ENCODE results near the gene FBXO17. TPM values are rescaled to one million over a fixed set of nuclear protein-coding genes. Genes with fewer than 3 reads are reported as not detected.
A peak's percentile ranks its signal among the peaks of the same experiment; 100 is the strongest.

Gene FBXO17
- total and polyA plus RNA-seq, 2 of the 13 experiments (the other 11 are each of a cell fraction or from before 2014, with no cell fraction given), result 22.1 to 58.7 TPM

DNA sequence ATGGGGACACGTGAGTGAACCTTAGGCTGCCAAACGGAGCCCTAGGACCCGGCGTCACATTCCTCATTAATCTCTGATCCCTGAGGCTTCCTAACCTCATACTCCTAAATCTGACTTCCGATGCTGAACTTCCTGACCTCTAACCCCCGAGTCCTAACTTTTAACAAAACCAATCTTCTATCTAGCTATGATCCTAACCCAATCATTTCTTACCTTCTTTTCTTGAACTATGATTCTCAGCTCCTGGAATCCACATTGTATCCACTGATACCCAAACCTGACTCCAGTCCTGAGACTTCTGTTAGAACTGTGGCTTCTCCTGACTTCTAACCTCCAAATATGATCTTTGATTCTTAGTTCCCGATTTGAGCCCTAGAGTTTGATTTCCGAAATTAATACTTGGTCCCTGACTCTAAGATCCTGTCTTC is 75.3 kb downstream of the FBXO17 start (continued):
- TF ChIP-seq ZNF460 (CRISPR knock-in tag; IDR thresholded peaks at IDR 0.05; ENCODE audit: borderline replicate concordance), result no peak
- TF ChIP-seq, protein P1, sequence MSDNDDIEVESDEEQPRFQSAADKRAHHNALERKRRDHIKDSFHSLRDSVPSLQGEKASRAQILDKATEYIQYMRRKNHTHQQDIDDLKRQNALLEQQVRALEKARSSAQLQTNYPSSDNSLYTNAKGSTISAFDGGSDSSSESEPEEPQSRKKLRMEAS (IDR thresholded peaks at IDR 0.05), result 0 out of 2 replicates have a peak, but pooled peaks have one; percentile 4
- TF ChIP-seq NR2F2 (IDR thresholded peaks at IDR 0.05; ENCODE audit: borderline replicate concordance, low read depth), result no peak
- TF ChIP-seq, protein P2, sequence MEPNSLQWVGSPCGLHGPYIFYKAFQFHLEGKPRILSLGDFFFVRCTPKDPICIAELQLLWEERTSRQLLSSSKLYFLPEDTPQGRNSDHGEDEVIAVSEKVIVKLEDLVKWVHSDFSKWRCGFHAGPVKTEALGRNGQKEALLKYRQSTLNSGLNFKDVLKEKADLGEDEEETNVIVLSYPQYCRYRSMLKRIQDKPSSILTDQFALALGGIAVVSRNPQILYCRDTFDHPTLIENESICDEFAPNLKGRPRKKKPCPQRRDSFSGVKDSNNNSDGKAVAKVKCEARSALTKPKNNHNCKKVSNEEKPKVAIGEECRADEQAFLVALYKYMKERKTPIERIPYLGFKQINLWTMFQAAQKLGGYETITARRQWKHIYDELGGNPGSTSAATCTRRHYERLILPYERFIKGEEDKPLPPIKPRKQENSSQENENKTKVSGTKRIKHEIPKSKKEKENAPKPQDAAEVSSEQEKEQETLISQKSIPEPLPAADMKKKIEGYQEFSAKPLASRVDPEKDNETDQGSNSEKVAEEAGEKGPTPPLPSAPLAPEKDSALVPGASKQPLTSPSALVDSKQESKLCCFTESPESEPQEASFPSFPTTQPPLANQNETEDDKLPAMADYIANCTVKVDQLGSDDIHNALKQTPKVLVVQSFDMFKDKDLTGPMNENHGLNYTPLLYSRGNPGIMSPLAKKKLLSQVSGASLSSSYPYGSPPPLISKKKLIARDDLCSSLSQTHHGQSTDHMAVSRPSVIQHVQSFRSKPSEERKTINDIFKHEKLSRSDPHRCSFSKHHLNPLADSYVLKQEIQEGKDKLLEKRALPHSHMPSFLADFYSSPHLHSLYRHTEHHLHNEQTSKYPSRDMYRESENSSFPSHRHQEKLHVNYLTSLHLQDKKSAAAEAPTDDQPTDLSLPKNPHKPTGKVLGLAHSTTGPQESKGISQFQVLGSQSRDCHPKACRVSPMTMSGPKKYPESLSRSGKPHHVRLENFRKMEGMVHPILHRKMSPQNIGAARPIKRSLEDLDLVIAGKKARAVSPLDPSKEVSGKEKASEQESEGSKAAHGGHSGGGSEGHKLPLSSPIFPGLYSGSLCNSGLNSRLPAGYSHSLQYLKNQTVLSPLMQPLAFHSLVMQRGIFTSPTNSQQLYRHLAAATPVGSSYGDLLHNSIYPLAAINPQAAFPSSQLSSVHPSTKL (CRISPR knock-in tag; IDR thresholded peaks at IDR 0.05), result no peak
- TF ChIP-seq SMYD3 (CRISPR knock-in tag; IDR thresholded peaks at IDR 0.05), result no peak
- no peak for TF ChIP-seq MED1 (CRISPR knock-in tag; IDR thresholded peaks at IDR 0.05)
- no peak; the same call in 1 of the 2 replicates for TF ChIP-seq FOXJ3 (CRISPR knock-in tag; IDR thresholded peaks at IDR 0.05; ENCODE audit: borderline replicate concordance)
- no peak for TF ChIP-seq FOXA3 (CRISPR knock-in tag; IDR thresholded peaks at IDR 0.05)
- no peak for TF ChIP-seq ZSCAN9 (CRISPR knock-in tag; IDR thresholded peaks at IDR 0.05; ENCODE audit: borderline replicate concordance)
- no peak for TF ChIP-seq ZNF12 (CRISPR knock-in tag; IDR thresholded peaks at IDR 0.05)
